ENCODE data around the gene PHLDB3. TPM values are rescaled to one million over a fixed set of nuclear protein-coding genes. Genes with fewer than 3 reads are reported as not detected.
"Not testable (repeated sequence)": the region's sequence is repeated elsewhere in the genome, so short reads cannot be mapped to it uniquely, and the experiment has no call there.

PHLDB3 gene
- total RNA-seq, 1 donor from 2014 or later: 9.6 TPM

- Mint-ChIP-seq H3K27ac (ENCODE audit: unreplicated experiment) (no peak overlapping the region), H3K27me3 (ENCODE audit: unreplicated experiment) (peaks cover 3% of the 10 kb centered on the region), H3K9me3 (ENCODE audit: unreplicated experiment) (no peaks in the 10 kb centered on the region), H3K4me3 (ENCODE audit: unreplicated experiment) (no peak overlapping the region), H3K4me1 (ENCODE audit: unreplicated experiment) (peaks cover 2% of the 10 kb centered on the region), H3K36me3 (ENCODE audit: low read depth, unreplicated experiment) (no peaks in the 10 kb centered on the region)
- DNase-seq (ENCODE audit: low spot score): no peak
- TF ChIP-seq, protein P1, sequence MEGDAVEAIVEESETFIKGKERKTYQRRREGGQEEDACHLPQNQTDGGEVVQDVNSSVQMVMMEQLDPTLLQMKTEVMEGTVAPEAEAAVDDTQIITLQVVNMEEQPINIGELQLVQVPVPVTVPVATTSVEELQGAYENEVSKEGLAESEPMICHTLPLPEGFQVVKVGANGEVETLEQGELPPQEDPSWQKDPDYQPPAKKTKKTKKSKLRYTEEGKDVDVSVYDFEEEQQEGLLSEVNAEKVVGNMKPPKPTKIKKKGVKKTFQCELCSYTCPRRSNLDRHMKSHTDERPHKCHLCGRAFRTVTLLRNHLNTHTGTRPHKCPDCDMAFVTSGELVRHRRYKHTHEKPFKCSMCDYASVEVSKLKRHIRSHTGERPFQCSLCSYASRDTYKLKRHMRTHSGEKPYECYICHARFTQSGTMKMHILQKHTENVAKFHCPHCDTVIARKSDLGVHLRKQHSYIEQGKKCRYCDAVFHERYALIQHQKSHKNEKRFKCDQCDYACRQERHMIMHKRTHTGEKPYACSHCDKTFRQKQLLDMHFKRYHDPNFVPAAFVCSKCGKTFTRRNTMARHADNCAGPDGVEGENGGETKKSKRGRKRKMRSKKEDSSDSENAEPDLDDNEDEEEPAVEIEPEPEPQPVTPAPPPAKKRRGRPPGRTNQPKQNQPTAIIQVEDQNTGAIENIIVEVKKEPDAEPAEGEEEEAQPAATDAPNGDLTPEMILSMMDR (IDR thresholded peaks at IDR 0.05; ENCODE audit: unreplicated experiment): no peak
These were observed 62.8 kb downstream of the PHLDB3 start for GRCh38 chr19:43441716-43442115.

- DNase-seq (ENCODE audit: low spot score): no peak
- TF ChIP-seq, protein P1 (IDR thresholded peaks at IDR 0.05; ENCODE audit: unreplicated experiment): no peak
- peaks cover 2% of the 10 kb centered on the region for H3K4me1 Mint-ChIP-seq (ENCODE audit: unreplicated experiment)
- H3K27ac Mint-ChIP-seq (ENCODE audit: unreplicated experiment): no peak overlapping the region
- H3K27me3 Mint-ChIP-seq (ENCODE audit: unreplicated experiment): peaks cover 3% of the 10 kb centered on the region
- no peaks in the 10 kb centered on the region for H3K9me3 Mint-ChIP-seq (ENCODE audit: unreplicated experiment)
- no peak overlapping the region for H3K4me3 Mint-ChIP-seq (ENCODE audit: unreplicated experiment)
- H3K36me3 Mint-ChIP-seq (ENCODE audit: low read depth, unreplicated experiment): no peaks in the 10 kb centered on the region
These were observed 64.9 kb downstream of the PHLDB3 start for GRCh38 chr19:43439709-43440063.

DNA sequence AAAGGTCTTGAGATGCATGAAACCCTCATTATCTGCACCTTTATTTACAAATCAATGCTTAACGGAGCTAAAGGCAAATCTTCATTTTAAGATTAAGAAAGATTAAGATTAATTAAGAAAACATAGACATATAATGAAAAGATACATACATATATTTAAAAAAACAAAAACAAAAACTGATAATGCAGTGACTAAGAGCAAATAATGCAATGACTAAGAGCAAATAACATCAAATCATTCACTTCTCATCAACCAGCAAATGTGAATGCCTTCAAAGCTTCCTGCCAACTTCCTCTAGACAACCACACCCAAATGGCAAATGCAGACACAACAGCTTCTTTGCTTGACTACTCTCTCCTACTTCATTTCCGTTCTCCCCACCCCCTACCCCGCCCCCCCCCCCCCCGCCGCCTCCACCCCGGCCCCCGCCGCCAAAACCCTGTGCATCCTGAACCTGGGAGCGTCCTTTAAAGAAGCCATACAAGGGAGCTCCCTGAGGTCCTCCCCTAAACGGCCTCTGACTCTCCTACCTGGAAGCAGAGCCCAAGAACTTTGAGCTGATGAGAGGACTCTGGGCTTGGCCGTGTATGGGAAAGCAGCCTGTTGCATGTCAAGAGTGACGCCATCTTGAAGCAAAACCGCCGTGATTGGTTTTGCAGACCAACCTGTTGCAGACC, 65.4 kb downstream of the PHLDB3 start:
- Mint-ChIP-seq H3K36me3 (ENCODE audit: low read depth, unreplicated experiment) (no peaks in the 10 kb centered on the region), H3K27me3 (ENCODE audit: unreplicated experiment) (peaks cover 3% of the 10 kb centered on the region), H3K27ac (ENCODE audit: unreplicated experiment) (no peak overlapping the region), H3K9me3 (ENCODE audit: unreplicated experiment) (no peaks in the 10 kb centered on the region), H3K4me3 (ENCODE audit: unreplicated experiment) (no peak overlapping the region), H3K4me1 (ENCODE audit: unreplicated experiment) (peaks cover 2% of the 10 kb centered on the region)
- DNase-seq (ENCODE audit: low spot score): no peak
- TF ChIP-seq, protein P1 (IDR thresholded peaks at IDR 0.05; ENCODE audit: unreplicated experiment): no peak

- TF ChIP-seq, protein P1 (IDR thresholded peaks at IDR 0.05; ENCODE audit: unreplicated experiment): no peak
- Mint-ChIP-seq H3K27ac (ENCODE audit: unreplicated experiment) (no peak overlapping the region), H3K27me3 (ENCODE audit: unreplicated experiment) (peaks cover under 1% of the 10 kb centered on the region), H3K4me3 (ENCODE audit: unreplicated experiment) (no peak overlapping the region), H3K36me3 (ENCODE audit: low read depth, unreplicated experiment) (no peaks in the 10 kb centered on the region), H3K9me3 (ENCODE audit: unreplicated experiment) (no peaks in the 10 kb centered on the region), H3K4me1 (ENCODE audit: unreplicated experiment) (no peaks in the 10 kb centered on the region)
- DNase-seq (ENCODE audit: low spot score): no peak
These were observed 66.1 kb downstream of the PHLDB3 start for GRCh38 chr19:43438291-43439031.

DNA sequence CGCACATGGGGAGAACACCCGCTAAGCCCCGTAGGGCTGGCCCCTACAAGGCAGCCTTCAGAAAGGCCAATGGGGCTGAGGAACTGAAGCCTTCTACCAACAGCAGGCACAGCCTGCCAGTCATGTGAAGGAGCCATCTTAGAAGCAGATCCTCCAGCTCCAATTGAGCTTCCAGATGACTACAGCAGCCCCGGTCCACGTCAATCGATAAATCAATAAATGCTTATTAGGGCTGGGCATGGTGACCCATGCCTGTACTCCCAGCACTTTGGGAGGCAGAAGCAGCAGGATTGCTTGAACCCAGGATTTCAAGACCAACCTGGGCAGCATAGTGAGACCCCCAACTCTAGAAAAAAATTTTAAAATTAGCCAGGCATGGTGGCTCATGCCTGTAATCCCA, 66.8 kb downstream of the PHLDB3 start:
- H3K9me3 Mint-ChIP-seq (ENCODE audit: unreplicated experiment): no peaks in the 10 kb centered on the region
- no peak overlapping the region for H3K4me3 Mint-ChIP-seq (ENCODE audit: unreplicated experiment)
- no peaks in the 10 kb centered on the region for H3K4me1 Mint-ChIP-seq (ENCODE audit: unreplicated experiment)
- TF ChIP-seq, protein P1 (IDR thresholded peaks at IDR 0.05; ENCODE audit: unreplicated experiment): no peak
- H3K27ac Mint-ChIP-seq (ENCODE audit: unreplicated experiment): no peak overlapping the region
- H3K27me3 Mint-ChIP-seq (ENCODE audit: unreplicated experiment): no peaks in the 10 kb centered on the region
- no peak for DNase-seq (ENCODE audit: low spot score)
- H3K36me3 Mint-ChIP-seq (ENCODE audit: low read depth, unreplicated experiment): no peaks in the 10 kb centered on the region

DNA sequence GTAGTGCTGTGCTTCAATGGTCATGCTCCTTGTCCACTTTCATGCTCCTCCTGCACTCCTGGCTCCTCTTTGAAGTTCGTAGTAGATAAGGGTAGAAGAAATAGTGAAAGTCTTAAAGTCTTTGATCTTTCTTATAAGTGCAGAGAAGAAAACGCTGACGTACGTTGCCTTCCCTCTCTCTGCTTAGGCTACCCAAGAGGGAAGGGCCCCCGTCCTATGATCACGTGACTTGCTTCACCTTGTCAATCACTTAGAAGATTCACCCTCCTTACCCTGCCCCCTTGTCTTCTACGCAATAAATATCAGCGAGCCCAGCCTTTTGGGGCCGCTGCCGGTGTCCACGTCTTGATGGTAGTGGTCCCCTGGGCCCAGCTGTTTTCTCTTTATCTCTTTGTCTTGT, 67.3 kb downstream of the PHLDB3 start:
- H3K9me3 Mint-ChIP-seq (ENCODE audit: unreplicated experiment); DNase-seq (ENCODE audit: low spot score); H3K4me1 Mint-ChIP-seq (ENCODE audit: unreplicated experiment); H3K4me3 Mint-ChIP-seq (ENCODE audit: unreplicated experiment); H3K27me3 Mint-ChIP-seq (ENCODE audit: unreplicated experiment); H3K36me3 Mint-ChIP-seq (ENCODE audit: low read depth, unreplicated experiment); H3K27ac Mint-ChIP-seq (ENCODE audit: unreplicated experiment): not testable (repeated sequence)
